ENCODE data around the gene SPATA2.

The SPATA2 gene

GRCh38 chr20:49907405-49908257 lies 7.7 kb downstream of the SPATA2 start:
- DNase-seq (no peak), ATAC-seq (ENCODE audit: insufficient read depth, low read depth) (no peak)
- H3K79me2 ChIP-seq (ENCODE audit: insufficient read depth, low read length) = peaks cover 29% of the 10 kb centered on the region
- no peaks in the 10 kb centered on the region; the same call in 1 of the 2 replicates for H3K4me1 ChIP-seq (ENCODE audit: insufficient read depth, low read length)
- no peak overlapping the region for H3K9ac ChIP-seq (ENCODE audit: low read depth, low read length)
- no peak overlapping the region for H3K4me2 ChIP-seq (ENCODE audit: insufficient read depth, low read length)
- H3K36me3 ChIP-seq (ENCODE audit: insufficient read depth, low read length) = peaks cover 56% of the 10 kb centered on the region
- H4K20me1 ChIP-seq (ENCODE audit: insufficient read depth, low read length) = peaks cover 36% of the 10 kb centered on the region
- TF ChIP-seq EZH2 (IDR thresholded peaks at IDR 0.05; ENCODE audit: borderline replicate concordance, low read depth, low read length, severe bottlenecking) = no peak
- TF ChIP-seq, protein P1, sequence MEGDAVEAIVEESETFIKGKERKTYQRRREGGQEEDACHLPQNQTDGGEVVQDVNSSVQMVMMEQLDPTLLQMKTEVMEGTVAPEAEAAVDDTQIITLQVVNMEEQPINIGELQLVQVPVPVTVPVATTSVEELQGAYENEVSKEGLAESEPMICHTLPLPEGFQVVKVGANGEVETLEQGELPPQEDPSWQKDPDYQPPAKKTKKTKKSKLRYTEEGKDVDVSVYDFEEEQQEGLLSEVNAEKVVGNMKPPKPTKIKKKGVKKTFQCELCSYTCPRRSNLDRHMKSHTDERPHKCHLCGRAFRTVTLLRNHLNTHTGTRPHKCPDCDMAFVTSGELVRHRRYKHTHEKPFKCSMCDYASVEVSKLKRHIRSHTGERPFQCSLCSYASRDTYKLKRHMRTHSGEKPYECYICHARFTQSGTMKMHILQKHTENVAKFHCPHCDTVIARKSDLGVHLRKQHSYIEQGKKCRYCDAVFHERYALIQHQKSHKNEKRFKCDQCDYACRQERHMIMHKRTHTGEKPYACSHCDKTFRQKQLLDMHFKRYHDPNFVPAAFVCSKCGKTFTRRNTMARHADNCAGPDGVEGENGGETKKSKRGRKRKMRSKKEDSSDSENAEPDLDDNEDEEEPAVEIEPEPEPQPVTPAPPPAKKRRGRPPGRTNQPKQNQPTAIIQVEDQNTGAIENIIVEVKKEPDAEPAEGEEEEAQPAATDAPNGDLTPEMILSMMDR (IDR thresholded peaks at IDR 0.05; ENCODE audit: borderline replicate concordance, extremely low read depth, low read length, poor library complexity, severe bottlenecking) = no peak
- H3K27ac ChIP-seq (ENCODE audit: low read length) = no peak overlapping the region
- no peaks in the 10 kb centered on the region for H3K27me3 ChIP-seq (ENCODE audit: insufficient read depth, low read length, poor library complexity)
- H2AFZ ChIP-seq (ENCODE audit: low read depth, low read length) = no peak overlapping the region
- no peaks in the 10 kb centered on the region for H3K9me3 ChIP-seq (ENCODE audit: insufficient read depth, low read length, severe bottlenecking)
- H3K4me3 ChIP-seq (ENCODE audit: low read depth in 1 of 2, low read length in 2 of 2) = no peak overlapping the region

GRCh38 chr20:49906615-49907154 lies 8.6 kb downstream of the SPATA2 start:
- no peak for DNase-seq
- Histone ChIP-seq H3K27me3 (ENCODE audit: insufficient read depth, low read length, poor library complexity) (no peaks in the 10 kb centered on the region), H3K9ac (ENCODE audit: low read depth, low read length) (no peak overlapping the region)

GRCh38 chr20:49906101-49906604 lies 9.2 kb downstream of the SPATA2 start:
- H2AFZ ChIP-seq (ENCODE audit: low read depth, low read length) = no peak overlapping the region
- H3K9me3 ChIP-seq (ENCODE audit: insufficient read depth, low read length, severe bottlenecking) = no peaks in the 10 kb centered on the region
- H3K79me2 ChIP-seq (ENCODE audit: insufficient read depth, low read length) = peaks cover 16% of the 10 kb centered on the region
- H3K27ac ChIP-seq (ENCODE audit: low read length) = no peak overlapping the region
- no peaks in the 10 kb centered on the region for H3K27me3 ChIP-seq (ENCODE audit: insufficient read depth, low read length, poor library complexity)
- no peak overlapping the region for H3K9ac ChIP-seq (ENCODE audit: low read depth, low read length)
- no peaks in the 10 kb centered on the region for H3K4me1 ChIP-seq (ENCODE audit: insufficient read depth, low read length)
- H3K36me3 ChIP-seq (ENCODE audit: insufficient read depth, low read length) = peaks cover 56% of the 10 kb centered on the region
- DNase-seq (no peak), ATAC-seq (ENCODE audit: insufficient read depth, low read depth) (no peak)
- H3K4me3 ChIP-seq (ENCODE audit: low read depth in 1 of 2, low read length in 2 of 2) = no peak overlapping the region
- H3K4me2 ChIP-seq (ENCODE audit: insufficient read depth, low read length) = no peak overlapping the region
- no peak for TF ChIP-seq EZH2 (IDR thresholded peaks at IDR 0.05; ENCODE audit: borderline replicate concordance, low read depth, low read length, severe bottlenecking)
- TF ChIP-seq, protein P1 (IDR thresholded peaks at IDR 0.05; ENCODE audit: borderline replicate concordance, extremely low read depth, low read length, poor library complexity, severe bottlenecking) = no peak
- peaks cover 33% of the 10 kb centered on the region for H4K20me1 ChIP-seq (ENCODE audit: insufficient read depth, low read length)

More at GRCh38 chr20:49906615-49907154, 8.6 kb downstream of the SPATA2 start:
- no peak for TF ChIP-seq EZH2 (IDR thresholded peaks at IDR 0.05; ENCODE audit: borderline replicate concordance, low read depth, low read length, severe bottlenecking)
- TF ChIP-seq, protein P1 (IDR thresholded peaks at IDR 0.05; ENCODE audit: borderline replicate concordance, extremely low read depth, low read length, poor library complexity, severe bottlenecking) = no peak
- H3K36me3 ChIP-seq (ENCODE audit: insufficient read depth, low read length) = peaks cover 56% of the 10 kb centered on the region
- H2AFZ ChIP-seq (ENCODE audit: low read depth, low read length) = no peak overlapping the region
- H3K27ac ChIP-seq (ENCODE audit: low read length) = no peak overlapping the region
- no peak overlapping the region for H3K4me3 ChIP-seq (ENCODE audit: low read depth in 1 of 2, low read length in 2 of 2)
- H3K4me2 ChIP-seq (ENCODE audit: insufficient read depth, low read length) = no peak overlapping the region
- peaks cover 19% of the 10 kb centered on the region for H3K79me2 ChIP-seq (ENCODE audit: insufficient read depth, low read length)
- ATAC-seq (ENCODE audit: insufficient read depth, low read depth) = no peak
- peaks cover 34% of the 10 kb centered on the region for H4K20me1 ChIP-seq (ENCODE audit: insufficient read depth, low read length)
- no peaks in the 10 kb centered on the region for H3K9me3 ChIP-seq (ENCODE audit: insufficient read depth, low read length, severe bottlenecking)
- no peaks in the 10 kb centered on the region for H3K4me1 ChIP-seq (ENCODE audit: insufficient read depth, low read length)

All from DND-41 (cell line).